Adrenal gland (tissue), 12 donors: Measurements from ENCODE around the gene KIF5C. TPM values are rescaled to one million over a fixed set of nuclear protein-coding genes. Genes with fewer than 3 reads are reported as not detected.

ENCODE experiments used
- DNase-seq, 7 donors: peaks; one replicate each; pipeline ENCODE4 v3.0.0-alpha.2; 2019 to 2020
- H3K27ac ChIP-seq, 5 donors: fragments of 200-600 bp; sonication (generic) in 4 of 5; 1 replicate in 3 of 5; 2 replicates in 2 of 5; pipeline versions ENCODE4 v1.5.1 to v1.8.0; 2016 to 2020; ENCODE audit warnings: mild to moderate bottlenecking in 1 of 5
- H3K27me3 ChIP-seq: fragments of 200-600 bp; 2 replicates; pipeline ENCODE4 v1.8.0; 2021
- H3K36me3 ChIP-seq, 2 donors: fragments of 200-600 bp; replicated peaks in 1 of 2; 1 replicate in 1 of 2; 2 replicates in 1 of 2; pipeline versions ENCODE4 v1.5.1 to v1.8.0; 2018 to 2022
- H3K4me1 ChIP-seq, 2 donors: fragments of 200-600 bp; replicated peaks in 1 of 2; 1 replicate in 1 of 2; 2 replicates in 1 of 2; pipeline versions ENCODE4 v1.5.1 to v1.8.0; 2018 to 2021
- H3K4me3 ChIP-seq, 4 donors: fragments of 200-600 bp; sonication (generic) in 3 of 4; one replicate each; pipeline ENCODE4 v1.5.1; 2016 to 2018
- H3K9me3 ChIP-seq, 3 donors: fragments of 200-600 bp; sonication (generic) in 1 of 3; replicated peaks in 1 of 3; 1 replicate in 2 of 3; 2 replicates in 1 of 3; pipeline versions ENCODE4 v1.5.1 to v1.8.0; 2016 to 2021
- CTCF ChIP-seq, 6 experiments: fragments of 450-650 bp in 4 of 6; fragments of 200-600 bp in 2 of 6; sonication (generic) in 1 of 6; IDR thresholded peaks; 1 replicate in 5 of 6; 2 replicates in 1 of 6; pipeline versions ENCODE4 v1.5.1 to v1.8.0; 2016 to 2021; ENCODE audit warnings: antibody characterized with exemption in 6 of 6, mild to moderate bottlenecking in 2 of 6, moderate library complexity in 1 of 6
- POLR2A ChIP-seq, 2 donors: fragments of 450-650 bp; IDR thresholded peaks; one replicate each; pipeline ENCODE4 v1.6.1; 2017; ENCODE audit warnings: antibody characterized with exemption in 2 of 2, mild to moderate bottlenecking in 2 of 2, moderate library complexity in 1 of 2
- WGBS, 4 donors: extraction: QIAGEN DNeasy Blood & Tissue Kit in 2 of 4; methylation state at CpG; one replicate each; pipeline versions ENCODE4 v1.1.5 to v1.1.7; 2013 to 2017; 5-methylcytosine and 5-hydroxymethylcytosine counted together
- intact Hi-C, 2 donors: fragments of 100-400 bp; cut with DNase I; formaldehyde crosslinking; loops; one replicate each; pipeline versions ENCODE4 v1.14.1 to v1.15.0; 2022 to 2023
- polyA plus RNA-seq, 3 donors: library from polyadenylated mRNA; stranded (reverse); fragments of 200-250 nt in 2 of 3; fragments of 350-450 nt in 1 of 3; fragmentation: Illumina TruSeq in 1 of 3; extraction: RNeasy Lipid Tissue Mini Kit (QIAGEN cat#74804) in 1 of 3; gene quantifications; one replicate each; pipeline ENCODE4 v1.2.3, GENCODE V29; 2013 to 2014
- total RNA-seq, 9 donors: library from RNA; depleted of rRNA in 4 of 9; stranded (reverse); fragments of >200 nt in 4 of 9; fragments of 120-200 nt in 1 of 9; fragmentation: NEBNext Ultra II Directional in 1 of 9; extraction: Animal tissue kit (Norgen Biotek cat#: 25700) in 1 of 9; gene quantifications; one replicate each; pipeline versions ENCODE4 v1.1.0 to v1.2.4, GENCODE V29; 2013 to 2023
- donor health status: healthy with polysubstance abuse.
- donor health status: Bipolar disorder and iron deficiency.
- donor health status: DM: yes; HTN: yes; CAD: no.
- donor health status: DM: no; HTN: no; CAD: no.
- donor health status: DM: no; HTN: no; CAD: no.
- donor health status: DM: yes; HTN: yes; CAD: no.

KIF5C gene
- total and polyA plus RNA-seq, 12 donors = 9.1 to 62.1 (median 19.3) TPM

- H3K4me1 ChIP-seq = no peaks in the 10 kb centered on the region
- H3K27me3 ChIP-seq = no peaks in the 10 kb centered on the region
- TF ChIP-seq POLR2A (IDR thresholded peaks at IDR 0.05) = no peak
- no peak for TF ChIP-seq CTCF (IDR thresholded peaks at IDR 0.05)
- 75 to 80% (median 79%) methylated on average over 7 of the region's 7 CpGs for WGBS, 4 donors
- no peak for DNase-seq
- no peak overlapping the region for H3K4me3 ChIP-seq
- H3K9me3 ChIP-seq = no peaks in the 10 kb centered on the region
- intact Hi-C loops = no loop called here
- no peak overlapping the region for H3K27ac ChIP-seq
- H3K36me3 ChIP-seq = no peaks in the 10 kb centered on the region
Observed at GRCh38 chr2:149027590-149028250, 152.7 kb downstream of the KIF5C start.

DNA sequence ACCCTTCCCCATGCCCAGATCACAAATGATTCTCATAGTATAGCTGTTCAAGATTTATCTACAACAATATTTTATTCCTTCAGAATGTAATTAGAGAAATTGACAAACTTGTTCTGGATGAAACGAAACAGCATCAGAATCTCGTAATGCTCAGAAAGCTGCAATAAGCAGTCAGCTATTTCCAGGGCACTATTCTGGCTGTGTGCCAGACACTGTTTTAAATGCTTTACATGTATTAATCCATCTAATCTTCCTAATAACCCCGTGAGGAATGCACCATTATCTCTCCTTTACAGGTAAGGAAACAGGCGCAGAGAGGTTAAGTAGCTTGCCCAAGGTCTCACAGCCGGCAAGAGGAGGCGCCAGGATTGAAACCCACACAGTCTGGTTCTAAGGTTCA, 153.3 kb downstream of the KIF5C start:
- WGBS, 4 donors = 77 to 79% (median 79%) methylated on average over 6 of the region's 6 CpGs
- no peak overlapping the region for H3K27ac ChIP-seq
- no peaks in the 10 kb centered on the region for H3K36me3 ChIP-seq
- H3K4me1 ChIP-seq = no peaks in the 10 kb centered on the region
- no peak for DNase-seq
- no peaks in the 10 kb centered on the region for H3K27me3 ChIP-seq
- H3K9me3 ChIP-seq = no peaks in the 10 kb centered on the region
- H3K4me3 ChIP-seq = no peak overlapping the region
- TF ChIP-seq POLR2A (IDR thresholded peaks at IDR 0.05) = no peak
- no peak for TF ChIP-seq CTCF (IDR thresholded peaks at IDR 0.05)
- intact Hi-C loops = no loop called here

- intact Hi-C loops = no loop called here
- Histone ChIP-seq H3K4me1 (no peaks in the 10 kb centered on the region), H3K27ac (no peak overlapping the region), H3K27me3 (no peaks in the 10 kb centered on the region), H3K36me3 (no peaks in the 10 kb centered on the region), H3K9me3 (no peaks in the 10 kb centered on the region), H3K4me3 (no peak overlapping the region)
- no peak for DNase-seq
- no peak for TF ChIP-seq CTCF (IDR thresholded peaks at IDR 0.05)
- TF ChIP-seq POLR2A (IDR thresholded peaks at IDR 0.05) = no peak
- 50 to 72% (median 67%) methylated on average over 2 of the region's 2 CpGs for WGBS, 4 donors
Observed at GRCh38 chr2:149028891-149029290, 153.9 kb downstream of the KIF5C start.

DNA sequence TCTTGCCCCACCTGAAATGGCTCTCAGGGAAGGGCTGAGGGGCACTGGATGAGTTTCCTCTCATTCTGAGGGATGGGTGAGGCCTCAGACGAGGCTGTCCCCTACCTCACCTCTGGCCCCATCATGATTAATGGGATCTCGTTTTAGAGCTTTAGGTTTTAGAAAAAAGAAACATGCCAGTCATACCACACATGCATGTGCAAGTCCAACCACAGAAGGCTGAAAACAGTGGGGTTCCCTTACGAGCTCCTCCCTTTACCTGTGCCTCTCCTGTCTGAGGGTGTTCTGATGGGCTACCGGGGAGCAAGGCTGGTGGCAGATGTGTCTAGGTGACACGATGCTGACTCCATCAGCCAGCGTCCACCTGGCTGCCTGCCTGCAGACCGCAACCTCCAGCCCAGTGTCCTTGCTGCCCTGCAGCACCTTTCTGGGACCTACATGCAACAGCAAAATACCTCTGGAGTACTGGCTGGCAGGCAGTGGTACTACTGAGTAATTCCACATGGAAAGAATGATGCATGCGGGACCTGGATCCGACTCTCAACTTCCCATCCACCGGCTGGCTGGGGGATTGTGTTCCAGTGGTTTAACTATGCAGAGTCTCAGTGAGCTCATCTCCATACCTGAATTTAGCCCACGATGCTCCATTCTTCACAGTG, 154.4 kb downstream of the KIF5C start:
- 48 to 73% (median 60%) methylated on average over 7 to 11 of the region's 11 CpGs for WGBS, 4 donors
- no peaks in the 10 kb centered on the region for H3K27me3 ChIP-seq
- TF ChIP-seq POLR2A (IDR thresholded peaks at IDR 0.05) (no peak), CTCF (IDR thresholded peaks at IDR 0.05) (no peak)
- H3K4me3 ChIP-seq = no peak overlapping the region
- no peak for DNase-seq
- intact Hi-C loops = no loop called here
- H3K9me3 ChIP-seq = no peaks in the 10 kb centered on the region
- H3K36me3 ChIP-seq = no peaks in the 10 kb centered on the region
- no peaks in the 10 kb centered on the region for H3K4me1 ChIP-seq
- no peak overlapping the region for H3K27ac ChIP-seq
